Adrenal gland (tissue), 5 donors: ENCODE results near the gene CACNA1C.

ENCODE experiments used
- POLR2A ChIP-seq, 2 donors: fragments of 450-650 bp; IDR thresholded peaks; one replicate each; pipeline ENCODE4 v1.6.1; 2017; ENCODE audit warnings: antibody characterized with exemption in 2 of 2, mild to moderate bottlenecking in 2 of 2, moderate library complexity in 1 of 2
- TF ChIP-seq, protein P1 (sequence below), 6 experiments: fragments of 450-650 bp in 4 of 6; fragments of 200-600 bp in 2 of 6; sonication (generic) in 1 of 6; IDR thresholded peaks; 1 replicate in 5 of 6; 2 replicates in 1 of 6; pipeline versions ENCODE4 v1.5.1 to v1.8.0; 2016 to 2021; ENCODE audit warnings: antibody characterized with exemption in 6 of 6, mild to moderate bottlenecking in 2 of 6, moderate library complexity in 1 of 6
- donor health status: DM: no; HTN: no; CAD: no.

GRCh38 chr12:2566161-2566560 is 513.4 kb downstream of the CACNA1C start:
- TF ChIP-seq, protein P1, sequence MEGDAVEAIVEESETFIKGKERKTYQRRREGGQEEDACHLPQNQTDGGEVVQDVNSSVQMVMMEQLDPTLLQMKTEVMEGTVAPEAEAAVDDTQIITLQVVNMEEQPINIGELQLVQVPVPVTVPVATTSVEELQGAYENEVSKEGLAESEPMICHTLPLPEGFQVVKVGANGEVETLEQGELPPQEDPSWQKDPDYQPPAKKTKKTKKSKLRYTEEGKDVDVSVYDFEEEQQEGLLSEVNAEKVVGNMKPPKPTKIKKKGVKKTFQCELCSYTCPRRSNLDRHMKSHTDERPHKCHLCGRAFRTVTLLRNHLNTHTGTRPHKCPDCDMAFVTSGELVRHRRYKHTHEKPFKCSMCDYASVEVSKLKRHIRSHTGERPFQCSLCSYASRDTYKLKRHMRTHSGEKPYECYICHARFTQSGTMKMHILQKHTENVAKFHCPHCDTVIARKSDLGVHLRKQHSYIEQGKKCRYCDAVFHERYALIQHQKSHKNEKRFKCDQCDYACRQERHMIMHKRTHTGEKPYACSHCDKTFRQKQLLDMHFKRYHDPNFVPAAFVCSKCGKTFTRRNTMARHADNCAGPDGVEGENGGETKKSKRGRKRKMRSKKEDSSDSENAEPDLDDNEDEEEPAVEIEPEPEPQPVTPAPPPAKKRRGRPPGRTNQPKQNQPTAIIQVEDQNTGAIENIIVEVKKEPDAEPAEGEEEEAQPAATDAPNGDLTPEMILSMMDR (IDR thresholded peaks at IDR 0.05) = no peak
- TF ChIP-seq POLR2A (IDR thresholded peaks at IDR 0.05) = no peak
